PFSK-1 (cell line): ENCODE data around the gene SNCAIP.

Experiments
- FOXP2 ChIP-seq: optimal IDR thresholded peaks from 2 replicates; pipeline ENCODE3; 2011; ENCODE audit warnings: borderline replicate concordance, control low read depth, inconsistent platforms; ENCODE audit not compliant: insufficient read depth; ENCODE audit errors: extremely low read length, extremely low read depth
- POLR2AphosphoS5 ChIP-seq: IDR thresholded peaks from 2 replicates; pipeline ENCODE4 v1.6.1; 2012; ENCODE audit warnings: low read depth, mild to moderate bottlenecking, control low read depth, low read length, moderate library complexity
- SIN3A ChIP-seq: IDR thresholded peaks from 2 replicates; pipeline ENCODE4 v1.6.1; 2012; ENCODE audit warnings: mild to moderate bottlenecking, low read length, moderate library complexity, borderline replicate concordance; ENCODE audit not compliant: insufficient read depth
- TAF1 ChIP-seq: IDR thresholded peaks from 2 replicates; pipeline ENCODE4 v1.6.1; 2012; ENCODE audit warnings: low read length, control low read depth, borderline replicate concordance; ENCODE audit not compliant: insufficient read depth
- TF ChIP-seq, protein P1 (sequence below), 2 experiments: IDR thresholded peaks; 2 replicates each; pipeline versions ENCODE4 v1.6.1 to v1.8.0; 2011 to 2012; ENCODE audit warnings: low read depth in 2 of 2, low read length in 2 of 2, control low read depth in 1 of 2, inconsistent platforms in 1 of 2, mild to moderate bottlenecking in 1 of 2, moderate library complexity in 1 of 2; ENCODE audit not compliant: insufficient read depth in 1 of 2

The SNCAIP gene

GRCh38 chr5:122468351-122469116, 156.5 kb downstream of the SNCAIP start:
- TF ChIP-seq POLR2AphosphoS5 (no peak), FOXP2 (no peak), SIN3A (no peak), TAF1 (no peak)
- TF ChIP-seq, protein P1, sequence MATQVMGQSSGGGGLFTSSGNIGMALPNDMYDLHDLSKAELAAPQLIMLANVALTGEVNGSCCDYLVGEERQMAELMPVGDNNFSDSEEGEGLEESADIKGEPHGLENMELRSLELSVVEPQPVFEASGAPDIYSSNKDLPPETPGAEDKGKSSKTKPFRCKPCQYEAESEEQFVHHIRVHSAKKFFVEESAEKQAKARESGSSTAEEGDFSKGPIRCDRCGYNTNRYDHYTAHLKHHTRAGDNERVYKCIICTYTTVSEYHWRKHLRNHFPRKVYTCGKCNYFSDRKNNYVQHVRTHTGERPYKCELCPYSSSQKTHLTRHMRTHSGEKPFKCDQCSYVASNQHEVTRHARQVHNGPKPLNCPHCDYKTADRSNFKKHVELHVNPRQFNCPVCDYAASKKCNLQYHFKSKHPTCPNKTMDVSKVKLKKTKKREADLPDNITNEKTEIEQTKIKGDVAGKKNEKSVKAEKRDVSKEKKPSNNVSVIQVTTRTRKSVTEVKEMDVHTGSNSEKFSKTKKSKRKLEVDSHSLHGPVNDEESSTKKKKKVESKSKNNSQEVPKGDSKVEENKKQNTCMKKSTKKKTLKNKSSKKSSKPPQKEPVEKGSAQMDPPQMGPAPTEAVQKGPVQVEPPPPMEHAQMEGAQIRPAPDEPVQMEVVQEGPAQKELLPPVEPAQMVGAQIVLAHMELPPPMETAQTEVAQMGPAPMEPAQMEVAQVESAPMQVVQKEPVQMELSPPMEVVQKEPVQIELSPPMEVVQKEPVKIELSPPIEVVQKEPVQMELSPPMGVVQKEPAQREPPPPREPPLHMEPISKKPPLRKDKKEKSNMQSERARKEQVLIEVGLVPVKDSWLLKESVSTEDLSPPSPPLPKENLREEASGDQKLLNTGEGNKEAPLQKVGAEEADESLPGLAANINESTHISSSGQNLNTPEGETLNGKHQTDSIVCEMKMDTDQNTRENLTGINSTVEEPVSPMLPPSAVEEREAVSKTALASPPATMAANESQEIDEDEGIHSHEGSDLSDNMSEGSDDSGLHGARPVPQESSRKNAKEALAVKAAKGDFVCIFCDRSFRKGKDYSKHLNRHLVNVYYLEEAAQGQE (IDR thresholded peaks at IDR 0.05; ENCODE audit: insufficient read depth in 1 of 2, low read depth in 2 of 2, low read length in 2 of 2) = no peak

- TF ChIP-seq SIN3A = no peak
- no peak for TF ChIP-seq FOXP2
- TF ChIP-seq, protein P1 (IDR thresholded peaks at IDR 0.05; ENCODE audit: insufficient read depth in 1 of 2, low read depth in 2 of 2, low read length in 2 of 2) = no peak
- no peak for TF ChIP-seq TAF1
- TF ChIP-seq POLR2AphosphoS5 = no peak
Observed at GRCh38 chr5:122469384-122469919, 157.4 kb downstream of the SNCAIP start.

DNA sequence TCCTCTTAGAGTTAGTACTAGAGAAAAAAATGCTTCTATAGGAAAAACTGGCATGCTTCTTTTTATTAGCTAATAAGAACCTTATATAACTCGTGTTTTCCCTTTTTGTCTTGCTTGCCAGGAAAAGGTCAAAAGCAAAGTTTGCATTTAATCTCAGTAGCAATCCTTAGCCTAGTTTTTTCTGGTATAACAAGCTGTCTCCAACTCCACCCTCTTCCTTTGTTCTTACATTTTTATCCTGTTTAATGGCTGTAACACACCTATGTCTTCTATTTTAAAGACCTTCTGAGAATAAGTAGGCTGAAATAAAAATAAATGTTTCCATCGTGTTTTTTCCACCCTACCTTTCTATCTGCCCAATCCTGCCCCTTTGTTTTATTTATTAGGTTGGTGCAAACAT, 158.3 kb downstream of the SNCAIP start:
- TF ChIP-seq TAF1 (no peak), FOXP2 (no peak), POLR2AphosphoS5 (no peak), SIN3A (no peak)
- TF ChIP-seq, protein P1 (IDR thresholded peaks at IDR 0.05; ENCODE audit: insufficient read depth in 1 of 2, low read depth in 2 of 2, low read length in 2 of 2) = no peak

GRCh38 chr5:122471031-122471751, 159.2 kb downstream of the SNCAIP start:
- TF ChIP-seq, protein P1 (IDR thresholded peaks at IDR 0.05; ENCODE audit: insufficient read depth in 1 of 2, low read depth in 2 of 2, low read length in 2 of 2) = no peak
- no peak for TF ChIP-seq TAF1
- TF ChIP-seq FOXP2 = no peak
- no peak for TF ChIP-seq SIN3A
- no peak for TF ChIP-seq POLR2AphosphoS5
